ENCODE data around the gene APOF. TPM values are rescaled to one million over a fixed set of nuclear protein-coding genes. Genes with fewer than 3 reads are reported as not detected.

APOF gene
- total RNA-seq, 1 experiment from 2014 or later = 0.17 TPM

DNA sequence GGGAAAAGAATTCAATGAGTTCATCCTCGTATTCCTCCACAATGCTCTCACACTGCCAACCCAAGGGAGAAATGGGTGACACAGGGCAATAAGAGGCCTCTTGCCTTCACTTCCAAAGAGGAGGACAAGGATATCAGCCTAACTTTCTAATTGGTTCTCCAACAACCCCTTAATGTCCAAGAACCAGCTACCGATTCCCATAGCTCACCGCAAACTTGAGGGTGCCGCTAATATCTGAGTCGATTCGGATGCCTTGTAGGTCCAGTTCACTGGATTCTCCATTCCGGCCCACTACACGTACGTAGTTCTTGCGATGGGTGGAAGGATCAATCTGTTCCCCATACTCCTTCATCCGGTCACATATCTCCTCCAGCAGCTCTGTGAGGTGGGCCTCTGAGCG lies 51.7 kb downstream of the APOF start:
- ChIA-PET POLR2A (interaction anchor here (0.6 kb wide), 1 partner anchor 559 kb away, joined by 3 read pairs; no protein-coding TSS in a partner anchor), CTCF (no interaction called here), RAD21 (ENCODE audit: low non-redundant PET in 1 of 2, low total read pairs in 2 of 2, uncharacterized antibody in 2 of 2, unreplicated experiment in 2 of 2) (no interaction called here)
- no peak overlapping the region for H3K27ac ChIP-seq (ENCODE audit: low read depth, low read length)
- no peak for ATAC-seq
- no peaks in the 10 kb centered on the region for H3K9me3 ChIP-seq (ENCODE audit: control insufficient read depth in 1 of 2, insufficient read depth in 1 of 2, low read depth in 1 of 2, low read length in 2 of 2)
- no peak overlapping the region for H3K4me3 ChIP-seq (replicated peaks in 1 of 2; ENCODE audit: low read depth in 1 of 2, low read length in 2 of 2)
- no peaks in the 10 kb centered on the region for H4K20me1 ChIP-seq (ENCODE audit: insufficient read depth)
- peaks cover 2 to 8% of the 10 kb centered on the region in 2 experiments; a peak in 2 of 4 replicates for H3K4me1 ChIP-seq (ENCODE audit: control insufficient read depth in 1 of 2, insufficient read depth in 2 of 2, low read length in 2 of 2)
- no peaks in the 10 kb centered on the region for H3K27me3 ChIP-seq (ENCODE audit: insufficient read depth, low read length)
- no peak overlapping the region for H3K4me2 ChIP-seq (ENCODE audit: low read length)
- BruUV-seq (replicated peaks) = TSS peak; percentile 0
- DNase-seq (ENCODE audit: low read depth, low spot score) = no peak
- TF ChIP-seq POLR2AphosphoS5 (IDR thresholded peaks at IDR 0.05; ENCODE audit: low read depth, low read length) (no peak), SP1 (IDR thresholded peaks at IDR 0.05; ENCODE audit: low read depth) (no peak), CEBPB (IDR thresholded peaks at IDR 0.05; ENCODE audit: low read depth) (no peak), ZNF274 (IDR thresholded peaks at IDR 0.05; ENCODE audit: low read depth, low read length) (no peak)
- H3K9ac ChIP-seq (ENCODE audit: low read length) = no peak overlapping the region
- H2AFZ ChIP-seq (ENCODE audit: low read depth, low read length, poor library complexity, severe bottlenecking) = no peak overlapping the region
- no peaks in the 10 kb centered on the region for H3K9me2 ChIP-seq (ENCODE audit: insufficient read depth)
- intact Hi-C loops (cut with micrococcal nuclease) = no loop called here
- peaks cover 26% of the 10 kb centered on the region for H3K79me2 ChIP-seq (ENCODE audit: insufficient read depth, low read length)
- peaks cover 19 to 28% of the 10 kb centered on the region in 2 experiments; a peak in 3 of 4 replicates for H3K36me3 ChIP-seq (ENCODE audit: control insufficient read depth in 1 of 2, insufficient read depth in 2 of 2, low read length in 2 of 2)

Other genes with a start within 250 kb of the APOF start
- gene RPL41, start 246.2 kb downstream of the APOF start, total RNA-seq (2021; ENCODE audit: unreplicated experiment) = 4,327 TPM
- 8.7 TPM for gene ZC3H10, start 244.6 kb downstream of the APOF start, total RNA-seq (2021; ENCODE audit: unreplicated experiment)
- 80.9 TPM for gene ESYT1, start 234.6 kb downstream of the APOF start, total RNA-seq (2021; ENCODE audit: unreplicated experiment)
- 94.3 TPM for gene MYL6B, start 210.3 kb downstream of the APOF start, total RNA-seq (2021; ENCODE audit: unreplicated experiment)
- gene MYL6, start 204.5 kb downstream of the APOF start, total RNA-seq (2021; ENCODE audit: unreplicated experiment) = 554 TPM
- 99.7 TPM for gene SMARCC2, start 173.4 kb downstream of the APOF start, total RNA-seq (2021; ENCODE audit: unreplicated experiment)
- gene RNF41, start 140.9 kb downstream of the APOF start, total RNA-seq (2021; ENCODE audit: unreplicated experiment) = 40.6 TPM
- 52.9 TPM for gene NABP2, start 138.5 kb downstream of the APOF start, total RNA-seq (2021; ENCODE audit: unreplicated experiment)
- gene SLC39A5, start 132.8 kb downstream of the APOF start, total RNA-seq (2021; ENCODE audit: unreplicated experiment) = 0.66 TPM
- 56.6 TPM for gene ANKRD52, start 104.5 kb downstream of the APOF start, total RNA-seq (2021; ENCODE audit: unreplicated experiment)
- gene COQ10A, start 95.9 kb downstream of the APOF start, total RNA-seq (2021; ENCODE audit: unreplicated experiment) = 11.7 TPM
- 270 TPM for gene CS, start 62.5 kb downstream of the APOF start, total RNA-seq (2021; ENCODE audit: unreplicated experiment)
- 109 TPM for gene CNPY2, start 46.9 kb downstream of the APOF start, total RNA-seq (2021; ENCODE audit: unreplicated experiment)
- 75.0 TPM for gene PAN2, start 28.9 kb downstream of the APOF start, total RNA-seq (2021; ENCODE audit: unreplicated experiment)
- 0.59 TPM for gene IL23A, start 24.0 kb downstream of the APOF start, total RNA-seq (2021; ENCODE audit: unreplicated experiment)
- gene STAT2, start 2.8 kb downstream of the APOF start, total RNA-seq (2021; ENCODE audit: unreplicated experiment) = 53.1 TPM
- 47.0 TPM for gene TIMELESS, start 86.6 kb upstream of the APOF start, total RNA-seq (2021; ENCODE audit: unreplicated experiment)
- gene MIP, start 91.8 kb upstream of the APOF start, total RNA-seq (2021; ENCODE audit: unreplicated experiment) = 0.79 TPM
- 2.5 TPM for gene SPRYD4, start 105.7 kb upstream of the APOF start, total RNA-seq (2021; ENCODE audit: unreplicated experiment)
- not detected for gene GLS2, start 125.3 kb upstream of the APOF start, total RNA-seq (2021; ENCODE audit: unreplicated experiment)
- gene RBMS2, start 159.0 kb upstream of the APOF start, total RNA-seq (2021; ENCODE audit: unreplicated experiment) = 40.8 TPM